ENCODE results near the gene NFE2L2.
"Not testable (repeated sequence)": the region's sequence is repeated elsewhere in the genome, so short reads cannot be mapped to it uniquely, and the experiment has no call there.

Gene NFE2L2

DNA sequence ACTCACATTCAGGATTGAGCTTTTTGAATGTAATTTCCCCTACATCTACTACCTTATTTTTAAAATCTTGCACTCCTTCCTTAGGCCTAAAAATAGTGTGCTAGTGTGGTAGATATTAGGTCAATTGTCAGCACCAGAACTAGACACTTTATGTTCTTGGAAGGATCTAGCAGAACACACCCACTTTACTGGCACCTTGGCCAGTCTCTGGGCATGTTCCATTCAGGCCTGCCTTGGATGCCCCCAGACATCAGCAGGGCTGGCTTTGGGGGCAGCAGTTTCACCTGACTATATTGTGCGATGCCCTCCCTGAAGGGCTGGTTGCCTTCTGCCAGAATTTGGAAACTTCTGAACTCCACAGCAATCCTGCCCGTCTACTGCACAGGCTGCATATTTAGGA, 15.3 kb upstream of the NFE2L2 start:
- no peak for DNase-seq

DNA sequence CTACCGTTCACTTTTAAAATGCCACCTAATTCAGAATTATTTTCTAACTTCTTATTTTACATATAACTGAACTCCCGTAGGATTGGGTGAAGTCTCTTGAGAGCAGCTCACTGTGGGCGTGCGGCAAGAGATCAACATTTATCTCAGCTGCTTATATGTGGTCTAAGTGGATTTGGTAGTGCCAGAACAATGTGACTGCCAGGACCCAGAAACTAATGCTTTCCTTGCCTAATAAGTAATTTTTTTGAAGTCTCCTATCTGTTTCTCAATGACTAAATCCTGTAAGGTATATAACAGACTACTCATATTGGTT, 11.2 kb upstream of the NFE2L2 start:
- DNase-seq = no peak

GRCh38 chr2:177275040-177275742, 10.7 kb upstream of the NFE2L2 start:
- DNase-seq = no peak

- DNase-seq = no peak
These were observed 8.9 kb upstream of the NFE2L2 start for GRCh38 chr2:177273408-177273807.

DNA sequence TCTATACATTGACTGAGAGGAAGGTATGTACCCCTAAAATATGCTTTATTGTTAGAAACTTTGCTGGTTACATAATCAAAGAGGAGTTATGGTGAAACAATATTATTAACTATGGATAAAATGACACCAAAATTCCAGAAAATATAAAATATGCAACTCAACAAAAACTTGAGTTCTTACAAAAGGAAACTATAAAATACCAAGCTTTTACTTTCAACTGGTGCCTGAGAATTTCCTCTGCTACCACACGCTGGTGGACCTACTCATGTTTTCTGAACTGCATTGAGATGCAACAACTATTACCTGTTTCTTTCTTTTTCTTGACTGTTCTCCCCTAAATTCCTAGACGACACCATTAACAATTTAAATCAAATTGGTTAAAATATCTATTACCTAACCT, 8.2 kb upstream of the NFE2L2 start:
- no peak for DNase-seq

DNA sequence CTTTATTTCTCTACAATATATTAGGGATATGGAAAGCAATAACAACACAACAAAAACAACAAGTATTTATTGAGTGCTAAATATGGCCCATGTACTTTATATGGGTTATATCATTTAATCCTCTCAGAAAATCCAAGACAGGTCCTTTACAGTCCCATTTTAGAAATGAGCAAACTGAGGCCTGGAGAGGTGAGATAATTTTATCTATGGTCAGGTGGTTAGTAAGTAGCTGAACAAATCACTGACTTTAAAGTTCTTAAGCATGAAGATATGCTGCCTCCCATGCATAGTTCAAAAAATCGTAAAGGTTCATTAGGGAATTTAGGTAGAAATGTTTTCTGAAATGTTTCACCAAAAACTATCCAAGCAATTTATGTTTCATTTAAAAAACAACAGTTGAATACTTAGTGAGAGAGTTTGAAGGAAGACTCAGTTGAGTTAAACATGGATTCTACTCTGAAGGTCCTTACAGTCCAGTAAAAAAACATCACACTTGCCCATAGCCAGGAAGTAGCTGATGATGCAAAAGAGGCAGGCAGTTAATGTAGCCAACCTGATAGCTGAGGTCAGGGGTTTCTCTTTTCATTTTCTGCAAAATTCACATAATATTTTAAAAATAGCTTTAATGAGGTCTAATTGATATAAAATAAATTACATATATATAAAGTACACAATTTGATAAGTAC, 7.6 kb upstream of the NFE2L2 start:
- DNase-seq = peak in 1 of 5 donors; percentile 35

GRCh38 chr2:177270531-177270930, 6.0 kb upstream of the NFE2L2 start:
- DNase-seq = no peak

GRCh38 chr2:177268901-177269300, 4.4 kb upstream of the NFE2L2 start:
- DNase-seq = no peak

- DNase-seq = no peak
These were observed 3.8 kb upstream of the NFE2L2 start for GRCh38 chr2:177268187-177268871.

GRCh38 chr2:177266955-177267354, 2.4 kb upstream of the NFE2L2 start:
- not testable (repeated sequence) for DNase-seq

DNA sequence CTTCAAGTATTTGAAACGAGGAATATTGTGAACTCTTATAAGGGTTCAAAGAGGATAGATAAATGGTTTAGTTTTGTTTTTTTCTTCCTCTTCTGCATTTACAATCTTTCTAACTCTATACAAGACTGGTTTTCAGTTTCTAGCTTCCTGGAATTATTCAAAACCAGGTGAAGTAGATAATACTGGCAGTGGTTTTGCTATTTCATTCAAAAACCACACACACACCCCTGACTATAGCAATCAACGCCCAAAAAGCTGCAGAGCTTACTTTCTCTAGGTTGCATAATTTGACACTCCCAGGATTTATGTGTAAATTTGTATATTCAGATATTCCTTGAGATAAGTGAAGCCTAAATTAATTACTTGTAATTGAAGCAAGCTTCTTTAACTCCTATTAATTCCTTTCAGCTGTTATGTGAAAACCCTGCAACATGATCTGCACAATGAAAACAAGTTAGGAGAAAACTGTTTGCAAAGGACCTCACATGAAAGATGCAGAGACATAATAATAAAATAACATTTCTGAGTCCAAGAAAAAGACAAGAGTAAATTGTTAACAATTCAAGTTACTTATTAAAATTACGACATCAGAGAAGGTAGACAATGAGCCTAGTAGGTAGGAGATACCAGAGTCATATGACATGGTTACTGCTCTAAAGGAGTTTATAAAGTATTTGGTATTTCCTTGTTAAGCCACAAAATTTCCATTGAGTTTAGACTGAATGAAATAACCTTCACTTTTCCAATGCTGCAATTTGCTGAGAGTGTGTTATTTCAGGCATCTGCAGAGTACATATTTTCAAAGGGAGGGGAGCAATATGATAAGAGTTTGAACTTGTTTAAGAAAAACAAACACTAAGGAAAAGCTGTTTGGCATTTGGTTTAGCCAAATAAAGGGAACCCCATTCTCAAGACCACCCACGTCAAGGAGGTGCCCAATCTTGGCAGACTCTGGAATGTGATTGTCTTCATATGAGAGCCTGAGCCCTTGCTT, 1.6 kb upstream of the NFE2L2 start:
- DNase-seq = peak in 1 of 5 donors; percentile 73

DNA sequence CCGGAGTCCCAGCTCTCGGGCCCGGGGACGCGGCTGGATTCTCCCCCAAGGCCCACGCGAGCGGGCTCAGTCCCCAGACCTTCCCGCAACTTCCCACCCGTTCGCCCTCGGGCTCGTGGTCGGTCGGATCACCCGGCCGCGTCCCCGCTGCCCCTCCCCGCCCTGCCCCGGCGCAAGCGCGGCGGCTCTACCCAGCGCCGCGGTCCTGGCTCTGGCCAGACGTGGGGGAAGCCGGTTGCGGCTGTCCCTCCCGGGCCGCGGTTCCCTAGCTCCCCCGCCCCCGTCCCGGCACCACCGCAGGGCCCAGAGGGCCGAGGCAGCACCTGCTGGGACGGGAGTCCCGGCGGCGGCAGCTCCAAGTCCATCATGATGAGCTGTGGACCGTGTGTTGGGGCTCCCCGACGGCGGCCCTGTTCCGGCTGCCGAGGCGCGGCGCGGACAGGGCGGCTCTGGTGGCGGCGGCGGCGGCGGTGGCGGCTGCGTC, 276 bp downstream of the NFE2L2 start:
- DNase-seq = no peak

GRCh38 chr2:177263451-177264208, 897 bp downstream of the NFE2L2 start:
- peak; percentile 87 to 94 (median 90) for DNase-seq

- no peak for DNase-seq
These were observed 1.5 kb downstream of the NFE2L2 start for GRCh38 chr2:177262958-177263450.

DNA sequence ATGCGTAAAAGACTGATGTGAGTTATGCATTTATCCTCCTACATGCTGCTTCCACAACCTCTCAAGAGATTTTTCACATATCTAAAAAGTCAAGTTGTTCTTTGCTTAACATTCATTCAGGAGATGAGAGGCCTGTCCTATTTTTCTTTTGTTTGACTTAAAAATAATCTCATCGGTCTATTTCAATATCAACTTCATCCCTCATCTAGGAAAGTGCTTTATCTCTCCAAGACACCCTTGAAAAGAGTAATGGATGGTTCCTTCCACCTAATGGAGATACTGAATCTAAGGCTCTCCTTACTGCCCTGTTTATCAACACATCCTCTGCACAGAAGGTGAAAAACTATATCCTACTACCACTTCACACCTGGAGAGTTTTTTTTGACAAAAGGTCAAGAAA, 2.4 kb downstream of the NFE2L2 start:
- no peak for DNase-seq

- DNase-seq = no peak
These were observed 3.1 kb downstream of the NFE2L2 start for GRCh38 chr2:177261116-177262060.

DNA sequence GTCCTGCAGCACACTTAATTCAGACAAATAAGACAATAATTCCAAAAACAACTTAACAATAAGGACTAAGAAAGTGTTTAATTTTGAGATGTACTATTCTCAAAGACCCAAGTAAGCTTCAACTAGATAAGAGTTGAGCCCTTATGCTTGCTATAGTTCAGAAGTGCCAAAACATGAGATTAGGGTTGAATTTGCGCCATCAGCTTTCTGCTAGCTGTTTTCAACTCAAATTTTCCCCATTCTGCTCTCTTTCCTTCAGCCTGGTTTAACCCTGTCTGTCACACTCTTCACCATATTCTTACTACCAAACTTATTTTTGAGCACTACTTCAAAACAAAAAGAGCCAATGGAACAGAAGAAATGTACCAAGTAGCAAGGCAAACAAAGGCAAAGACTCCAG, 4.1 kb downstream of the NFE2L2 start:
- no peak for DNase-seq

DNA sequence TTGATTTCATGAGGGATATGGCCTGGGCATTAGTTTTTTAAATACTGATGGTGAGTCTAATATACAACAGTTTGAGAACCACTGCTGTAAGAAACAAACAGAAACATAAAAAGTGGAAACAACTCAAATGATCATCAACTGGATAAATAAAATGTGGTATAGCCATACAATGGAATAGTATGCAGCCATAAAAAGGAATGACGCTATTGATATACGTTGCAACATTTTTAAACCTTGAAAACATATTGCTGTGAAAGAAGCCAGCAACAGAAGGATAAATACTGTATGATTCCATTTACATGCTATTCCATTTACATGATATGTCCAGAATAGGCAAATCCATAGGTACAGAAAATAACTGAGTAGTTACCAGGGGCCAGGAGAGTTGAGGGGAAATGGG, 6.5 kb downstream of the NFE2L2 start:
- DNase-seq = no peak

- DNase-seq = no peak
These were observed 7.1 kb downstream of the NFE2L2 start for GRCh38 chr2:177257471-177257870.

GRCh38 chr2:177256695-177257094, 7.8 kb downstream of the NFE2L2 start:
- DNase-seq = no peak

GRCh38 chr2:177256026-177256425, 8.5 kb downstream of the NFE2L2 start:
- DNase-seq = no peak

All from T-helper 1 cell (primary cell).